Fibroblast of lung (primary cell): ENCODE results near the gene TCERG1L. TPM values are rescaled to one million over a fixed set of nuclear protein-coding genes. Genes with fewer than 3 reads are reported as not detected.

ENCODE experiments used
- DNase-seq, 2 donors: peaks; one replicate each; pipeline versions ENCODE4 v3.0.0 to v3.0.0-alpha.2; 2010; ENCODE audit warnings: low read depth in 2 of 2
- H2AFZ ChIP-seq: 2 replicates; pipeline ENCODE4 v1.5.1; 2012; ENCODE audit warnings: low read length, control low read depth, inconsistent platforms
- H3K27ac ChIP-seq: 2 replicates; pipeline ENCODE4 v1.5.1; 2011; ENCODE audit warnings: low read length, control low read depth; ENCODE audit not compliant: insufficient read depth
- H3K27me3 ChIP-seq: 2 replicates; pipeline ENCODE4 v1.5.1; 2011; ENCODE audit warnings: mild to moderate bottlenecking, low read length; ENCODE audit not compliant: control insufficient read depth, insufficient read depth
- H3K36me3 ChIP-seq: 2 replicates; pipeline ENCODE4 v1.5.1; 2011; ENCODE audit warnings: low read length; ENCODE audit not compliant: control insufficient read depth, insufficient read depth
- H3K4me1 ChIP-seq: 2 replicates; pipeline ENCODE4 v1.5.1; 2011; ENCODE audit warnings: low read length; ENCODE audit not compliant: control insufficient read depth, insufficient read depth; ENCODE audit errors: extremely low read depth
- H3K4me2 ChIP-seq: 2 replicates; pipeline ENCODE4 v1.5.1; 2011; ENCODE audit warnings: low read length, control low read depth; ENCODE audit not compliant: insufficient read depth; ENCODE audit errors: extremely low read depth
- H3K4me3 ChIP-seq, 4 experiments: fragments of 200-600 bp in 1 of 4; sonication (generic) in 1 of 4; replicated peaks in 1 of 4; 2 replicates each; pipeline ENCODE4 v1.5.1; 2011 to 2016; ENCODE audit warnings: low read length in 4 of 4, low read depth in 3 of 4, mild to moderate bottlenecking in 3 of 4, control low read depth in 2 of 4, inconsistent platforms in 1 of 4, mixed read lengths in 1 of 4; ENCODE audit not compliant: insufficient read depth in 1 of 4; ENCODE audit errors: control extremely low read depth in 1 of 4
- H3K79me2 ChIP-seq: 2 replicates; pipeline ENCODE4 v1.5.1; 2012; ENCODE audit warnings: mild to moderate bottlenecking, low read length, inconsistent platforms; ENCODE audit not compliant: control insufficient read depth, insufficient read depth
- H3K9ac ChIP-seq: 2 replicates; pipeline ENCODE4 v1.5.1; 2011; ENCODE audit warnings: mild to moderate bottlenecking, low read length, control low read depth; ENCODE audit not compliant: insufficient read depth
- H3K9me3 ChIP-seq: 2 replicates; pipeline ENCODE4 v1.5.1; 2012; ENCODE audit warnings: low read depth, low read length; ENCODE audit not compliant: control insufficient read depth, insufficient read depth
- H4K20me1 ChIP-seq: 2 replicates; pipeline ENCODE4 v1.5.1; 2011; ENCODE audit warnings: low read length; ENCODE audit not compliant: control insufficient read depth, insufficient read depth; ENCODE audit errors: extremely low read depth
- CTCF ChIP-seq, 2 donors: IDR thresholded peaks in 1 of 2; conservative IDR thresholded peaks in 1 of 2; 1 replicate in 1 of 2; 2 replicates in 1 of 2; pipeline ENCODE4 v1.5.1; 2011 to 2012; ENCODE audit warnings: low read length in 2 of 2, control low read depth in 1 of 2, inconsistent platforms in 1 of 2, low read depth in 1 of 2, mild to moderate bottlenecking in 1 of 2
- EZH2 ChIP-seq: IDR thresholded peaks from 2 replicates; pipeline ENCODE4 v1.5.1; 2012; ENCODE audit warnings: low read length, control low read depth, mild to moderate bottlenecking; ENCODE audit errors: missing control alignments
- polyA plus RNA-seq, 2 donors: library from polyadenylated mRNA; depleted of rRNA in 1 of 2; stranded (reverse) in 1 of 2; unstranded in 1 of 2; fragments of >200 nt; gene quantifications; 2 replicates each; pipeline ENCODE4 v1.2.1, GENCODE V29; 2011 to 2012; ENCODE audit warnings: missing spikeins in 1 of 2
- total RNA-seq: library from RNA; depleted of rRNA; stranded (reverse); fragments of >200 nt; gene quantifications from 2 replicates; pipeline ENCODE4 v1.2.1, GENCODE V29; 2014

The TCERG1L gene
- total and polyA plus RNA-seq, 2 donors (not counting 1 experiment from before 2014, with no cell fraction given), result 0.02 TPM; not detected in 1

- H3K79me2 ChIP-seq, result no peaks in the 10 kb centered on the region
- no peak for DNase-seq
- TF ChIP-seq CTCF (conservative IDR thresholded peaks at IDR 0.05 in 1 of 2, IDR thresholded peaks at IDR 0.05 in 1 of 2; ENCODE audit: low read depth in 1 of 2, low read length in 2 of 2) (no peak), EZH2 (no peak)
These were observed 63.0 kb downstream of the TCERG1L start for GRCh38 chr10:131248376-131249165.

GRCh38 chr10:131247873-131248272, 63.6 kb downstream of the TCERG1L start:
- Histone ChIP-seq H4K20me1 (no peaks in the 10 kb centered on the region), H3K4me2 (no peak overlapping the region), H3K9ac (no peak overlapping the region), H3K36me3 (no peaks in the 10 kb centered on the region), H3K27me3 (no peaks in the 10 kb centered on the region), H3K27ac (no peak overlapping the region), H3K4me1 (no peaks in the 10 kb centered on the region), H3K79me2 (no peaks in the 10 kb centered on the region), H2AFZ (no peak overlapping the region), H3K4me3 (no peak overlapping the region), H3K9me3 (no peaks in the 10 kb centered on the region)
- no peak for DNase-seq
- TF ChIP-seq CTCF (conservative IDR thresholded peaks at IDR 0.05 in 1 of 2, IDR thresholded peaks at IDR 0.05 in 1 of 2; ENCODE audit: low read depth in 1 of 2, low read length in 2 of 2) (no peak), EZH2 (no peak)

More at GRCh38 chr10:131248376-131249165, 63.0 kb downstream of the TCERG1L start:
- no peak overlapping the region for H3K4me3 ChIP-seq
- H3K9me3 ChIP-seq, result no peaks in the 10 kb centered on the region
- H3K9ac ChIP-seq, result no peak overlapping the region
- H3K27ac ChIP-seq, result no peak overlapping the region
- no peak overlapping the region for H2AFZ ChIP-seq
- H3K27me3 ChIP-seq, result no peaks in the 10 kb centered on the region
- no peaks in the 10 kb centered on the region for H3K36me3 ChIP-seq
- no peaks in the 10 kb centered on the region for H4K20me1 ChIP-seq
- no peaks in the 10 kb centered on the region for H3K4me1 ChIP-seq
- H3K4me2 ChIP-seq, result no peak overlapping the region

- TF ChIP-seq CTCF (conservative IDR thresholded peaks at IDR 0.05 in 1 of 2, IDR thresholded peaks at IDR 0.05 in 1 of 2; ENCODE audit: low read depth in 1 of 2, low read length in 2 of 2) (no peak), EZH2 (no peak)
- no peaks in the 10 kb centered on the region for H3K79me2 ChIP-seq
These were observed 64.7 kb downstream of the TCERG1L start for GRCh38 chr10:131246775-131247174.

More at GRCh38 chr10:131246775-131247174, 64.7 kb downstream of the TCERG1L start:
- Histone ChIP-seq H3K4me2 (no peak overlapping the region), H3K4me3 (no peak overlapping the region), H2AFZ (no peak overlapping the region), H3K4me1 (no peaks in the 10 kb centered on the region), H3K27me3 (no peaks in the 10 kb centered on the region), H3K9ac (no peak overlapping the region), H3K9me3 (no peaks in the 10 kb centered on the region), H3K36me3 (no peaks in the 10 kb centered on the region), H4K20me1 (no peaks in the 10 kb centered on the region), H3K27ac (no peak overlapping the region)
- no peak for DNase-seq
